ENCODE measurements around the gene CSNK2A1.
"Not testable (repeated sequence)": the region's sequence is repeated elsewhere in the genome, so short reads cannot be mapped to it uniquely, and the experiment has no call there.

- not testable (repeated sequence) for TF ChIP-seq EZH2phosphoT487 (conservative IDR thresholded peaks at IDR 0.05; ENCODE audit: low read length); CTCF (IDR thresholded peaks at IDR 0.05; ENCODE audit: insufficient read depth, low read length, poor library complexity, severe bottlenecking)
Measured at GRCh38 chr20:476561-477249, 66.9 kb downstream of the CSNK2A1 start.

Data from SU-DHL-6 (cell line).